Mucosa of rectum (tissue), 2 donors: Measurements from ENCODE around the gene SORCS1.

Experiments
- H3K27ac ChIP-seq, 2 donors: one replicate each; pipeline ENCODE4 v1.7.0; 2013; ENCODE audit warnings: inconsistent platforms in 2 of 2, low read depth in 2 of 2, low read length in 2 of 2
- H3K27me3 ChIP-seq, 2 donors: one replicate each; pipeline ENCODE4 v1.7.0; 2013; ENCODE audit warnings: low read length in 2 of 2; ENCODE audit not compliant: control insufficient read depth in 2 of 2, insufficient read depth in 2 of 2
- H3K36me3 ChIP-seq, 2 donors: one replicate each; pipeline ENCODE4 v1.7.0; 2013; ENCODE audit warnings: low read length in 2 of 2; ENCODE audit not compliant: control insufficient read depth in 2 of 2, insufficient read depth in 2 of 2
- H3K4me1 ChIP-seq, 2 donors: one replicate each; pipeline ENCODE4 v1.7.0; 2013; ENCODE audit warnings: low read length in 2 of 2, mild to moderate bottlenecking in 1 of 2; ENCODE audit not compliant: control insufficient read depth in 2 of 2, insufficient read depth in 2 of 2
- H3K4me3 ChIP-seq, 2 donors: one replicate each; pipeline ENCODE4 v1.7.0; 2013; ENCODE audit warnings: low read length in 2 of 2
- H3K9ac ChIP-seq, 2 donors: one replicate each; pipeline ENCODE4 v1.7.0; 2013; ENCODE audit warnings: low read length in 2 of 2, low read depth in 1 of 2, mild to moderate bottlenecking in 1 of 2
- H3K9me3 ChIP-seq, 2 donors: one replicate each; pipeline ENCODE4 v1.7.0; 2013; ENCODE audit warnings: low read length in 2 of 2; ENCODE audit not compliant: control insufficient read depth in 2 of 2
- donor health status: healthy.
- donor health status: Normal muscosa, but diverticular disease.

Gene SORCS1

DNA sequence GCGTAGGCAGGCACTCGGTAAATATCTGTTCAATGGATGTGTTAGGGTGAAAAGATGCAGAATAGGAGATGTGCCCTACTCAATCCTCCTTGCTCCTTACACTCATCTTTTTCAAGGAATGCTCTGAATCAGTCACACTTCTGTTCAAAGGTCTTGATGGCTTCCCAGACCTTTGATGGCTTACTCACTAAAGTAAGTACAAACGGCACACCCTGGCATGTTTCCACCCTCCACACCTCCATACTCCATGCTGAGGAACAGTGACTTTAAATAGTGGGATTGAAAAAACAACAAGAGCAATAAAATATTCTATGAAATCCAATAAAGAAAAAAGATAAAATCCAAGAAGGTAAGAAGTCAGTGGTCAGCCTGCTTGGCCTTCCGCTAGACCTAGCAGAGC is 569.2 kb downstream of the SORCS1 start:
- H3K9me3 ChIP-seq: no peaks in the 10 kb centered on the region
- H3K9ac ChIP-seq: no peak overlapping the region
- H3K4me1 ChIP-seq: no peaks in the 10 kb centered on the region
- no peaks in the 10 kb centered on the region for H3K36me3 ChIP-seq
- H3K27me3 ChIP-seq: no peaks in the 10 kb centered on the region
- H3K4me3 ChIP-seq: no peak overlapping the region
- H3K27ac ChIP-seq: no peak overlapping the region

DNA sequence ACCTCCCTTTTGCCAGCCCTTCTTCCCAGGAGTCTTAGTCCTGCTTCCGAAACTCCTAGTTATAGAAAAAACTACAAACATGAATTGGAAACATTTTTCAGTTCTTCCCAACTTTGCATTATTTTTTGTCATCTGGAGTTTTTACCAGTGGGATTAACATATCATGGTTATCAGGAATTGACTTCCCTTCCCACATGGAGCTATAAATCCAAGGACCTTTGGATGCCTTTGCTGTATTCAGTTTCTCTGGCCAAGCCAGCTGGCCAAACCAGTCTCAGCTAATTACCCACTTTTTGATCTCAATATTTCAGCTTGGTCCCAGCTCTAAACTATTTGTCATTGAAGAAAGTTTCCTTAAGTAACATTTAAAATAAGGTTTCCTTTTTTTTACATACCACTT is 570.6 kb downstream of the SORCS1 start:
- Histone ChIP-seq H3K4me1 (no peaks in the 10 kb centered on the region), H3K36me3 (no peaks in the 10 kb centered on the region), H3K27ac (no peak overlapping the region), H3K4me3 (no peak overlapping the region), H3K27me3 (no peaks in the 10 kb centered on the region), H3K9ac (no peak overlapping the region), H3K9me3 (no peaks in the 10 kb centered on the region)

DNA sequence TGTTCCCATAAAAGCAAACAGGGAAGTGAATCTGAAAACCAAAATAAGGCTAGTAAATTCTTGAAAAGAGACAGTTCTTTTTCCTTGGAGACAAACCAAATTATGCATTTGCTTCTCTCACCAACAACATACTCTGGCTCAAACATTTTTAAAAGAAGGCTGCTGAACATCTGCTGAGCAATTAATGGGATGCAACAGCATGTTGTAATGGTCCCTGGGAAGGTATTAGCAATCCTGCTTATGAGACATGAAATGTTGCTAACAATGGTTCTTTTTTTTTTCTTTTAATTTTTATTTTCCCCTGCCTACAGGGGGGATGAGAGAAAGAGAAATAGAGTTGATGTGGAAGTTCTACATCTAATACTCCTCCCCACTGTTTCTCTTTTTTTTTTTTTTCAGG is 572.1 kb downstream of the SORCS1 start:
- no peaks in the 10 kb centered on the region for H3K9me3 ChIP-seq
- no peaks in the 10 kb centered on the region for H3K4me1 ChIP-seq
- H3K27ac ChIP-seq: no peak overlapping the region
- no peaks in the 10 kb centered on the region for H3K27me3 ChIP-seq
- no peak overlapping the region for H3K4me3 ChIP-seq
- no peak overlapping the region for H3K9ac ChIP-seq
- no peaks in the 10 kb centered on the region for H3K36me3 ChIP-seq

DNA sequence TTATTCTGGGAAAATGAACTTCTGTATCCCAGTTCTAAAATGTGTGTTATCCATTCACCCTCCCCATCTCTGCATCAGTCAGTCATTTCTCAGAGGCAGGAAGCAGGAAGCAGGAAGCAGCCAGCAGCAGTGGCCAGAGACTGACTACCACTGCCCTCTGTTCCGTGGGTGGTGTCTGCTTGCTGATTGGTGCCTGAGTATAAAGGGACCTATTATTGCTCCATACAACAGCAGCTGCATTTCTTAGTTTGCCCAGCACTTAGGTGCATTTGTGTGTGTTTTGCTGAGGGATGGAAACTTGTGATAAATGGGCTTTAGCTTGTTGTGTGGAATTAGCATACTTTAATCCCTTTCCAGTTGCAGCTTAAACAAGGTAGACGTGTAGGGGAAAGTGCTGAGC is 582.2 kb downstream of the SORCS1 start:
- Histone ChIP-seq H3K4me3 (no peak overlapping the region), H3K27ac (no peak overlapping the region), H3K27me3 (no peaks in the 10 kb centered on the region)

DNA sequence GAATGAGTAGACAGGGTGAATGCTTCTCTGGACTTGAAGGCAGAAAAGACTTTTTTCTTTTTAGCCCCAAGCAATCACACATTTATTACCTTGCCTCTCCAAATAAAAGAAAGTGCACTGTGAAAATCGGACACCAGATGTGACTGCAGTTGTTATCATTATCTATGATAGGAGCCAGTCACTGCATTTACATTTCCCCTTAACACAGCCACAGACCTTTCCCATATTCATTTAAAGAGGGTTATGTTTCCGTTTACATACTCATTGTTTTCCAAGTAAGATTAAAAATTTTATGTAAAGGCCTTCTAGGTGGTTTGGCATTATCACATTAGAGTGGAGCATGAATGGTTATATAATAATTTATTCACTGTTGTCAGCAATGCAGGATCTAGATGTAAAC is 586.8 kb downstream of the SORCS1 start:
- H3K9ac ChIP-seq: no peak overlapping the region
- H3K27ac ChIP-seq: no peak overlapping the region
- H3K27me3 ChIP-seq: no peaks in the 10 kb centered on the region
- H3K9me3 ChIP-seq: no peaks in the 10 kb centered on the region
- H3K4me3 ChIP-seq: no peak overlapping the region
- H3K36me3 ChIP-seq: no peaks in the 10 kb centered on the region
- no peaks in the 10 kb centered on the region for H3K4me1 ChIP-seq

More for the DNA sequence above, 582.2 kb downstream of the SORCS1 start:
- Histone ChIP-seq H3K9me3 (no peaks in the 10 kb centered on the region), H3K36me3 (no peaks in the 10 kb centered on the region), H3K4me1 (no peaks in the 10 kb centered on the region), H3K9ac (no peak overlapping the region)

DNA sequence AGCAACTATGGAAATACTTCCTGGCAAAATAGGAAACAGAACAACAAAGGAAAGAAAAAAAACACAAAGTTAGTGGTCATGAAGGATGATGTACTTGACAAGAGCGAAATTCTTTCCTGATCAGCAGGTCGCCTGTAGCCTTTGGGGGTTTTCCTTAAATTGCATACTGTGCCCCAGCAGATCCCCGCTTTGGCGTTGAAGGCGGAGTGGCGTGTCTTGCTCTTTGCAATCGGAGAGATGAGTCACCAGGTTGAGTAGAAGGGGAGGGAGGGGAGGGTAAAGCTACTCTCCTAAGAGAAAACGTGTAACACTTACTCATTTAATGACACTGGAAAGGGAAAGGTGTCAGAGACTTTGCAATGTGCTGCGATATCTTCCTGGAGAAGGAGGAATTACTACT is 587.2 kb downstream of the SORCS1 start:
- Histone ChIP-seq H3K9me3 (no peaks in the 10 kb centered on the region), H3K4me3 (no peak overlapping the region), H3K4me1 (no peaks in the 10 kb centered on the region), H3K9ac (no peak overlapping the region), H3K36me3 (no peaks in the 10 kb centered on the region), H3K27ac (no peak overlapping the region), H3K27me3 (no peaks in the 10 kb centered on the region)

DNA sequence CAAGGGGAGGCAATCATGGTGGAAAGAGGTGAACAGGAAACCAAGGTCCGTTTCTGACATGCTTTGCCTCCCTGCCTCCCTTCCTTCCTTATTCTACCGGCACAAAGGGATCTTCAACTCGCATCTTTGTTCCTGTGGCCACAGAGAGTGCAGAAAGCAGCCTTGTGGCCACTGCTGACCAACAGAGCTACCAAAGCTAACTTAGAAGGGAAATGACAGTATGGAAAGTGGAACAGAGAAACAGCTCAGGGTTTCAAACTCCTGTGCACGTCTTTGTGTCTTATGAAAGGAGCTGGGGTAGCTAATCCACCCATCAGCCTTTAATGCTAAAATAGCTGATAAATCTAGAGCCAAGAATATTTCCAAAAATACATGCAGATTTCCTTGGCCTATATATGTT is 588.0 kb downstream of the SORCS1 start:
- Histone ChIP-seq H3K9me3 (no peaks in the 10 kb centered on the region), H3K27ac (no peak overlapping the region), H3K36me3 (no peaks in the 10 kb centered on the region), H3K27me3 (no peaks in the 10 kb centered on the region), H3K4me3 (no peak overlapping the region), H3K4me1 (no peaks in the 10 kb centered on the region), H3K9ac (no peak overlapping the region)

DNA sequence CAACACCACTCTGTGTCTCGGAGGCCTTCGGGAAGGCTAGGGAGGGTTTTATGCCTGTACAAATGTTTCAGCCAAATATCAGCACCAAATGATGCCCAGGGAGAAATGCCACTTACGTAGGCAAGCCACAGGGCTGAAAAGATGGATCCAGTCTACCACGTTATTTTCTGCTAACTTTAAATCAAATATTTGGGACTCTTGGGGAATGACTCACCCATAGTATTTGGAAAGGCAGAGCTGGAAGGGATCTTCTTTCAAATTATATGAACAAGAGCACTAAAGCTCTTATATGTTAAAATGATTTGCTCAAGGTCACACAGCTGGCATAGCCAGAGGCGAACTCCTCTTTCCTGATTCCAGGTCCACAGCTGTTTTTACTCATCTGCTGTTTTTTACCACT is 591.4 kb downstream of the SORCS1 start:
- no peak overlapping the region for H3K27ac ChIP-seq
- no peaks in the 10 kb centered on the region for H3K4me1 ChIP-seq
- H3K36me3 ChIP-seq: no peaks in the 10 kb centered on the region
- H3K27me3 ChIP-seq: no peaks in the 10 kb centered on the region
- H3K9ac ChIP-seq: no peak overlapping the region
- no peak overlapping the region for H3K4me3 ChIP-seq
- no peaks in the 10 kb centered on the region for H3K9me3 ChIP-seq

DNA sequence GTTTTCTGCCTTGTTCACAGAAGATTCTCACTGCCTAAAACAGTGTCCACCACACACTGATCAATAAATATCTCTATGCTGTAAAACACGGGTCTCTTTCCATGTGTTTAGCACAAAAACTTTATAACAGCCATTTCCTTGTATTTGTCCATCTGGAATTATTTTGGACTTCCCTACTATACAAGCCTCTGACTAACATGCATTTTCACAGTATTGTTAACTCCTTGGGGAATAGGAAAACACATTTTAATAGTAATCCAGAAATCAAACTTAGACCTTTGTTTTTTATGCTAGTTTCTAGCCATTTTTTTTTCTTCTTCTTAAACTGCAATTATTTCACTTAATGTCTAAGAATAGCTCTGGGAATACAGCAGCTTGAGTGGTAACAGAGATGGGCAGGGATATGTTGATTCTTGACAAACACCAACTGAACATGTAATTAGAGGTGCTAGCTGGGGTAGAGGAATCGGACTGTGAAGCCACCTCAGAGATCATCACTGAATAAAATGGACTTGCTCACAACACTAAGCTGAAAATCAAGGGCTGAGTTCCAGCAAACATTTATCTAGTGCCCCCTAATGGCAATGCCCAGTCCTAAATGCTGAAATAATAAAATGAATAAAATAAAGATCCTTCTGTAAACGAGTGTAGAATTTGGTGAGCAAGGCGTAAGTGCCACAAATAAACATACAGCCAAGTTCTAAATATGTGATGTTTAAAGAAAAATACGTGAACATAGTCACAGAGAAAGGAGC is 593.1 kb downstream of the SORCS1 start:
- Histone ChIP-seq H3K27ac (no peak overlapping the region), H3K4me1 (no peaks in the 10 kb centered on the region), H3K36me3 (no peaks in the 10 kb centered on the region), H3K4me3 (no peak overlapping the region), H3K9me3 (no peaks in the 10 kb centered on the region), H3K27me3 (no peaks in the 10 kb centered on the region), H3K9ac (no peak overlapping the region)

DNA sequence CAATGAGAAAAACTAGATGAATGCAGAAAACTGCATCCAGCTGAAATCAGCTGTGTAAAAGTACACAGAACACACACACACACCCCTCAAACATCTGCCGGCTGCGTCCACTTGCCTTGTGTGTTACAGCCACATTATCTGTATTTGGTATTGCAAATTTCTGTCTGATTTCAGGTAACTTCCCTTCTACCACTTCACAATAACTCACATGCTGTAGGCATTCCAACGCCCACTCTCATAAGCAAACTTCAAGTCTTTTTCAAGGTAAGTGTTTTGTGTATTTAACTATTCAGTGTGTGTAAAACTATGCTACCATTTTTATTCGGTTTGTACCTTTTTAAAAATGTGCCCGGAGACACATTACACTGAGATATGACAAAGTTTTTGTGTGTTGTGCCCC is 594.2 kb downstream of the SORCS1 start:
- H3K9me3 ChIP-seq: no peaks in the 10 kb centered on the region
- no peak overlapping the region for H3K4me3 ChIP-seq
- H3K36me3 ChIP-seq: no peaks in the 10 kb centered on the region
- H3K27me3 ChIP-seq: no peaks in the 10 kb centered on the region
- H3K9ac ChIP-seq: no peak overlapping the region
- H3K27ac ChIP-seq: no peak overlapping the region
- H3K4me1 ChIP-seq: no peaks in the 10 kb centered on the region

DNA sequence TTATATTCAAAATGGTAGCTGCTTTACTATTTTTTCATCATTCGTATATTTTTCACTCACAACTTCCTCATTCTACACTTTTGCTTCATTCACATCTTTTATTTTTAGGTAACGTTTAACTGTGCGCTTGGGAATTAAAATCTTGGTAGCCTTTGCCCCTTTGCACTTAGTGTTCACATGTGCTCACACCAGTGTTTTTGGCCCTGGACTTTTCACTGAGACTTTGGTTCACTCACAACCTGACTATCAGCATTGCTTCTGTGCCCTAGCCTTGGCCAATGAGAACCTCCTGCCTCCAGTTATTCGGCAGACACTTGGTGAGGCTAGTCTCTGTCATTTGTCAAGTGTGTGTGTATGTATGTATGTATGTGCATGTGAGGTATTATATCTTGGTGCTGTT is 596.9 kb downstream of the SORCS1 start:
- no peak overlapping the region for H3K4me3 ChIP-seq
- H3K9ac ChIP-seq: no peak overlapping the region
- H3K36me3 ChIP-seq: no peaks in the 10 kb centered on the region
- no peak overlapping the region for H3K27ac ChIP-seq
- no peaks in the 10 kb centered on the region for H3K27me3 ChIP-seq
- no peaks in the 10 kb centered on the region for H3K9me3 ChIP-seq
- no peaks in the 10 kb centered on the region for H3K4me1 ChIP-seq
